Measurements from ENCODE around the gene RAD51B.

DNA sequence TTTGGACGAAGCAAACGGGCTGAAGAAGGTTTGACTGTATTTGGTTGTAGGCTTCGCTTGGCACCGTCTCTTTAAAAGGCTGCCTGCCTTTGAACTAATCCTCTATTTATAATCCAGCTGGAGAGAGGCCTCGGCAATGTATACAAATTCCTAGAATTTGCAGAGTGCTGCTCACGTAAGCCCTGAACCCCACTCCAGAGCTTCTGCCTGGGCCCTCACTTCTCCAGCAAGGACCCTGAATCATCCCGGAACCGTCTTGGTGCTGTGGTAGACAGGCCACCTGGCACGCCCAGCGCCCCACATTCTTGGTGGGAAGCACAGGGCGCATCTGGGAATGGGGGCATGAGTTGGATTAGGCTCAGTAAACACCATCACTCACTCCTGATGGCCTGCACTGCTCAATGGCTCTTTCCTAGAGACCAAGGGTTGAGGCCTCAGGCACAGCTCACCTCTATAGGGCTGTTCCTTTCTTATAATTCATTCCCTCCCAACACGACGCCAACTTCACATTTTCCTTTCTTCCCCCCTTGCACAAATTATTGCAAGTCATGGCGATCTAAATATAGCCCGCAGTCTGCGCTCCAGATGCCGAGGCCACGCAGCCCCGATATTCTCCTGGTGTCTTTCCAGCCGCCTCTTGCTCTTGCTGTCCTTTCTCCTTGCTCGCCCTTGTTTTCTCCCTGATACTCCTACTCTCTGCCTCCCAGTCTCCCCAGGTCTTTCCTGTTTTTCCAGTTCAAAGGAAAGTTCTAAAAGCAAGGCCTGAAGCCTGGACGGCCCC, 832.3 kb downstream of the RAD51B start:
- TF ChIP-seq, protein P1, sequence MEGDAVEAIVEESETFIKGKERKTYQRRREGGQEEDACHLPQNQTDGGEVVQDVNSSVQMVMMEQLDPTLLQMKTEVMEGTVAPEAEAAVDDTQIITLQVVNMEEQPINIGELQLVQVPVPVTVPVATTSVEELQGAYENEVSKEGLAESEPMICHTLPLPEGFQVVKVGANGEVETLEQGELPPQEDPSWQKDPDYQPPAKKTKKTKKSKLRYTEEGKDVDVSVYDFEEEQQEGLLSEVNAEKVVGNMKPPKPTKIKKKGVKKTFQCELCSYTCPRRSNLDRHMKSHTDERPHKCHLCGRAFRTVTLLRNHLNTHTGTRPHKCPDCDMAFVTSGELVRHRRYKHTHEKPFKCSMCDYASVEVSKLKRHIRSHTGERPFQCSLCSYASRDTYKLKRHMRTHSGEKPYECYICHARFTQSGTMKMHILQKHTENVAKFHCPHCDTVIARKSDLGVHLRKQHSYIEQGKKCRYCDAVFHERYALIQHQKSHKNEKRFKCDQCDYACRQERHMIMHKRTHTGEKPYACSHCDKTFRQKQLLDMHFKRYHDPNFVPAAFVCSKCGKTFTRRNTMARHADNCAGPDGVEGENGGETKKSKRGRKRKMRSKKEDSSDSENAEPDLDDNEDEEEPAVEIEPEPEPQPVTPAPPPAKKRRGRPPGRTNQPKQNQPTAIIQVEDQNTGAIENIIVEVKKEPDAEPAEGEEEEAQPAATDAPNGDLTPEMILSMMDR (conservative IDR thresholded peaks at IDR 0.05; ENCODE audit: low read depth, low read length), result no peak
- no peak for TF ChIP-seq EZH2 (IDR thresholded peaks at IDR 0.05; ENCODE audit: borderline replicate concordance, low read depth, low read length, poor library complexity, severe bottlenecking)

Measured in A673 (cell line).